ENCODE results near the gene HECTD1.

The HECTD1 gene

GRCh38 chr14:31229638-31230572 is 22.3 kb upstream of the HECTD1 start:
- ChIA-PET POLR2A (interaction anchor here (0.6 to 1.0 kb wide), 2 partner anchors 22 to 847 kb away, joined by 3 read pairs; partner anchors contain the start of genes ARHGAP5 and HECTD1), CTCF (interaction anchor here (0.7 to 0.8 kb wide), 3 partner anchors 11 to 155 kb away, joined by 3 to 4 read pairs (median 3); no protein-coding TSS in a partner anchor)
- H3K27ac ChIP-seq (ENCODE audit: extremely low read depth, low read depth, low read length): no peak overlapping the region
- TF ChIP-seq ZNF600 (tag by site-specific recombination; IDR thresholded peaks at IDR 0.05) (peak; percentile 57), ZNF292 (tag by site-specific recombination; IDR thresholded peaks at IDR 0.05; ENCODE audit: borderline replicate concordance, low read depth) (no peak), GLIS2 (tag by site-specific recombination; IDR thresholded peaks at IDR 0.05) (no peak), ZNF621 (tag by site-specific recombination; IDR thresholded peaks at IDR 0.05) (no peak), ZNF324 (tag by site-specific recombination; IDR thresholded peaks at IDR 0.05) (peak; percentile 63), HOXD13 (CRISPR knock-in tag; IDR thresholded peaks at IDR 0.05; ENCODE audit: borderline replicate concordance) (peak; percentile 39; the same call in 1 of the 2 replicates), ZNF398 (tag by site-specific recombination; IDR thresholded peaks at IDR 0.05) (no peak), ZNF19 (tag by site-specific recombination; IDR thresholded peaks at IDR 0.05; ENCODE audit: low read depth) (no peak), ZNF791 (tag by site-specific recombination; IDR thresholded peaks at IDR 0.05) (no peak), ZNF571 (tag by site-specific recombination; IDR thresholded peaks at IDR 0.05) (no peak), ZNF10 (tag by site-specific recombination; IDR thresholded peaks at IDR 0.05) (peak; percentile 45; the same call in 1 of the 2 replicates), CTCF (tag by site-specific recombination; IDR thresholded peaks at IDR 0.05) (no peak), ZNF335 (tag by site-specific recombination; conservative IDR thresholded peaks at IDR 0.05) (peak; percentile 32; the same call in 1 of the 2 replicates), PRDM1 (tag by site-specific recombination; IDR thresholded peaks at IDR 0.05) (no peak), ZNF112 (tag by site-specific recombination; IDR thresholded peaks at IDR 0.05) (no peak), ZNF169 (tag by site-specific recombination; IDR thresholded peaks at IDR 0.05) (no peak), PRDM10 (tag by site-specific recombination; IDR thresholded peaks at IDR 0.05) (peak; percentile 50), GLI4 (tag by site-specific recombination; IDR thresholded peaks at IDR 0.05) (no peak)
- TF ChIP-seq, protein P1, sequence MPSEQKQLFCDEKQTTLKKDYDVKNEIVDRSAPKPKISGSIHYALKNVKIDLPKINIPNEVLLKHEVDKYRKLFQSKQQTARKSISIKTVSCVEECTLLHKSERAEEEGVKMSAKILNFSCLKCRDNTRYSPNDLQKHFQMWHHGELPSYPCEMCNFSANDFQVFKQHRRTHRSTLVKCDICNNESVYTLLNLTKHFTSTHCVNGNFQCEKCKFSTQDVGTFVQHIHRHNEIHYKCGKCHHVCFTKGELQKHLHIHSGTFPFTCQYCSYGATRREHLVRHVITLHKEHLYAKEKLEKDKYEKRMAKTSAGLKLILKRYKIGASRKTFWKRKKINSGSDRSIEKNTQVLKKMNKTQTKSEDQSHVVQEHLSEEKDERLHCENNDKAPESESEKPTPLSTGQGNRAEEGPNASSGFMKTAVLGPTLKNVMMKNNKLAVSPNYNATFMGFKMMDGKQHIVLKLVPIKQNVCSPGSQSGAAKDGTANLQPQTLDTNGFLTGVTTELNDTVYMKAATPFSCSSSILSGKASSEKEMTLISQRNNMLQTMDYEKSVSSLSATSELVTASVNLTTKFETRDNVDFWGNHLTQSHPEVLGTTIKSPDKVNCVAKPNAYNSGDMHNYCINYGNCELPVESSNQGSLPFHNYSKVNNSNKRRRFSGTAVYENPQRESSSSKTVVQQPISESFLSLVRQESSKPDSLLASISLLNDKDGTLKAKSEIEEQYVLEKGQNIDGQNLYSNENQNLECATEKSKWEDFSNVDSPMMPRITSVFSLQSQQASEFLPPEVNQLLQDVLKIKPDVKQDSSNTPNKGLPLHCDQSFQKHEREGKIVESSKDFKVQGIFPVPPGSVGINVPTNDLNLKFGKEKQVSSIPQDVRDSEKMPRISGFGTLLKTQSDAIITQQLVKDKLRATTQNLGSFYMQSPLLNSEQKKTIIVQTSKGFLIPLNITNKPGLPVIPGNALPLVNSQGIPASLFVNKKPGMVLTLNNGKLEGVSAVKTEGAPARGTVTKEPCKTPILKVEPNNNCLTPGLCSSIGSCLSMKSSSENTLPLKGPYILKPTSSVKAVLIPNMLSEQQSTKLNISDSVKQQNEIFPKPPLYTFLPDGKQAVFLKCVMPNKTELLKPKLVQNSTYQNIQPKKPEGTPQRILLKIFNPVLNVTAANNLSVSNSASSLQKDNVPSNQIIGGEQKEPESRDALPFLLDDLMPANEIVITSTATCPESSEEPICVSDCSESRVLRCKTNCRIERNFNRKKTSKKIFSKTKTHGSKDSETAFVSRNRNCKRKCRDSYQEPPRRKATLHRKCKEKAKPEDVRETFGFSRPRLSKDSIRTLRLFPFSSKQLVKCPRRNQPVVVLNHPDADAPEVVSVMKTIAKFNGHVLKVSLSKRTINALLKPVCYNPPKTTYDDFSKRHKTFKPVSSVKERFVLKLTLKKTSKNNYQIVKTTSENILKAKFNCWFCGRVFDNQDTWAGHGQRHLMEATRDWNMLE (tag by site-specific recombination; conservative IDR thresholded peaks at IDR 0.05; ENCODE audit: low read depth): peak; percentile 51; the same call in 1 of the 2 replicates
- TF ChIP-seq, protein P2, sequence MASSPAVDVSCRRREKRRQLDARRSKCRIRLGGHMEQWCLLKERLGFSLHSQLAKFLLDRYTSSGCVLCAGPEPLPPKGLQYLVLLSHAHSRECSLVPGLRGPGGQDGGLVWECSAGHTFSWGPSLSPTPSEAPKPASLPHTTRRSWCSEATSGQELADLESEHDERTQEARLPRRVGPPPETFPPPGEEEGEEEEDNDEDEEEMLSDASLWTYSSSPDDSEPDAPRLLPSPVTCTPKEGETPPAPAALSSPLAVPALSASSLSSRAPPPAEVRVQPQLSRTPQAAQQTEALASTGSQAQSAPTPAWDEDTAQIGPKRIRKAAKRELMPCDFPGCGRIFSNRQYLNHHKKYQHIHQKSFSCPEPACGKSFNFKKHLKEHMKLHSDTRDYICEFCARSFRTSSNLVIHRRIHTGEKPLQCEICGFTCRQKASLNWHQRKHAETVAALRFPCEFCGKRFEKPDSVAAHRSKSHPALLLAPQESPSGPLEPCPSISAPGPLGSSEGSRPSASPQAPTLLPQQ (tag by site-specific recombination; IDR thresholded peaks at IDR 0.05): peak; percentile 73
- TF ChIP-seq, protein P3, sequence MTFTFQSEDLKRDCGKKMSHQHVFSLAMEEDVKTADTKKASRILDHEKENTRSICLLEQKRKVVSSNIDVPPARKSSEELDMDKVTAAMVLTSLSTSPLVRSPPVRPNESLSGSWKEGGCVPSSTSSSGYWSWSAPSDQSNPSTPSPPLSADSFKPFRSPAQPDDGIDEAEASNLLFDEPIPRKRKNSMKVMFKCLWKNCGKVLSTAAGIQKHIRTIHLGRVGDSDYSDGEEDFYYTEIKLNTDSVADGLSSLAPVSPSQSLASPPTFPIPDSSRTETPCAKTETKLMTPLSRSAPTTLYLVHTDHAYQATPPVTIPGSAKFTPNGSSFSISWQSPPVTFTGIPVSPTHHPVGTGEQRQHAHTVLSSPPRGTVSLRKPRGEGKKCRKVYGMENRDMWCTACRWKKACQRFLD (tag by site-specific recombination; IDR thresholded peaks at IDR 0.05): no peak

More at GRCh38 chr14:31229638-31230572, 22.3 kb upstream of the HECTD1 start:
- peak overlapping the region; percentile 17; the same call in 1 of the 2 replicates for H3K4me3 ChIP-seq (ENCODE audit: low read depth, low read length)
- H3K9me3 ChIP-seq (ENCODE audit: control insufficient read depth, insufficient read depth, low read depth, low read length): no peaks in the 10 kb centered on the region
- no peaks in the 10 kb centered on the region for H3K4me1 ChIP-seq (ENCODE audit: control insufficient read depth, insufficient read depth, low read length)
- no peaks in the 10 kb centered on the region for H3K36me3 ChIP-seq (ENCODE audit: control insufficient read depth in 2 of 2, insufficient read depth in 1 of 2, low read length in 2 of 2)
